Upper lobe of right lung (tissue), 1 donor: ENCODE measurements around the gene SHC3. TPM values are rescaled to one million over a fixed set of nuclear protein-coding genes. Genes with fewer than 3 reads are reported as not detected.

Experiments used
- ATAC-seq: fragments of 200-7000 bp; cut with Tn5 transposase; one replicate; pipeline ENCODE4 v1.9.1; 2020; ENCODE audit warnings: mild to moderate bottlenecking, moderate library complexity
- DNase-seq: peaks from one replicate; pipeline ENCODE4 v3.0.0-alpha.2; 2020
- H3K27ac ChIP-seq: fragments of 200-600 bp; one replicate; pipeline ENCODE4 v1.8.0; 2022
- H3K27me3 ChIP-seq: fragments of 200-600 bp; one replicate; pipeline ENCODE4 v1.8.0; 2022; ENCODE audit warnings: mild to moderate bottlenecking
- H3K36me3 ChIP-seq: fragments of 200-600 bp; one replicate; pipeline ENCODE4 v1.8.0; 2022
- H3K4me1 ChIP-seq: fragments of 200-600 bp; one replicate; pipeline ENCODE4 v1.8.0; 2022
- H3K4me3 ChIP-seq: fragments of 200-600 bp; one replicate; pipeline ENCODE4 v1.8.0; 2022; ENCODE audit warnings: mild to moderate bottlenecking
- H3K9me3 ChIP-seq: fragments of 200-600 bp; one replicate; pipeline ENCODE4 v1.8.0; 2022
- CTCF ChIP-seq: fragments of 200-600 bp; IDR thresholded peaks from one replicate; pipeline ENCODE4 v1.8.0; 2022; ENCODE audit warnings: antibody characterized with exemption
- intact Hi-C: fragments of 100-400 bp; cut with DNase I; formaldehyde crosslinking; loops from one replicate; pipeline ENCODE4 v1.11.0; 2022
- total RNA-seq: library from RNA; stranded (reverse); fragmentation: NEBNext Ultra II Directional; extraction: Animal tissue kit (Norgen Biotek cat#: 25700); gene quantifications from one replicate; pipeline ENCODE4 v1.2.1, GENCODE V29; 2021
- donor health status: DM: no; HTN: yes; CAD: no; lungs with severe emphysema.

The SHC3 gene
- total RNA-seq, 1 donor from 2014 or later, result 12.9 TPM

- Histone ChIP-seq H3K27me3 (no peaks in the 10 kb centered on the region), H3K27ac (no peak overlapping the region)
Measured at GRCh38 chr9:89165880-89166279, 12.7 kb downstream of the SHC3 start.

GRCh38 chr9:89165341-89165740 lies 13.3 kb downstream of the SHC3 start:
- no peaks in the 10 kb centered on the region for H3K9me3 ChIP-seq
- no peak for TF ChIP-seq CTCF
- no peak for DNase-seq
- ATAC-seq, result no peak
- no peak overlapping the region for H3K27ac ChIP-seq
- intact Hi-C loops, result no loop called here
- no peaks in the 10 kb centered on the region for H3K27me3 ChIP-seq
- H3K4me1 ChIP-seq, result no peaks in the 10 kb centered on the region
- H3K4me3 ChIP-seq, result no peak overlapping the region
- no peaks in the 10 kb centered on the region for H3K36me3 ChIP-seq

More at GRCh38 chr9:89165880-89166279, 12.7 kb downstream of the SHC3 start:
- Histone ChIP-seq H3K36me3 (no peaks in the 10 kb centered on the region), H3K4me3 (no peak overlapping the region), H3K9me3 (no peaks in the 10 kb centered on the region), H3K4me1 (peaks cover 2% of the 10 kb centered on the region)
- intact Hi-C loops, result no loop called here
- ATAC-seq, result no peak
- TF ChIP-seq CTCF, result no peak
- DNase-seq, result no peak

- H3K4me3 ChIP-seq, result no peak overlapping the region
- H3K36me3 ChIP-seq, result no peaks in the 10 kb centered on the region
- no peak overlapping the region for H3K27ac ChIP-seq
- ATAC-seq (peak; percentile 52), DNase-seq (no peak)
- H3K27me3 ChIP-seq, result no peaks in the 10 kb centered on the region
- no peaks in the 10 kb centered on the region for H3K9me3 ChIP-seq
- TF ChIP-seq CTCF, result no peak
- intact Hi-C loops, result no loop called here
- H3K4me1 ChIP-seq, result no peaks in the 10 kb centered on the region
Measured at GRCh38 chr9:89161221-89161620, 17.4 kb downstream of the SHC3 start.

- H3K9me3 ChIP-seq, result no peaks in the 10 kb centered on the region
- no peaks in the 10 kb centered on the region for H3K36me3 ChIP-seq
- H3K4me3 ChIP-seq, result no peak overlapping the region
- H3K27me3 ChIP-seq, result no peaks in the 10 kb centered on the region
- H3K27ac ChIP-seq, result no peak overlapping the region
- no peak for TF ChIP-seq CTCF
- ATAC-seq (no peak), DNase-seq (no peak)
- H3K4me1 ChIP-seq, result no peaks in the 10 kb centered on the region
- intact Hi-C loops, result no loop called here
Measured at GRCh38 chr9:89160806-89161205, 17.8 kb downstream of the SHC3 start.

- intact Hi-C loops, result no loop called here
- Histone ChIP-seq H3K9me3 (no peaks in the 10 kb centered on the region), H3K4me3 (no peak overlapping the region), H3K4me1 (peaks cover 4% of the 10 kb centered on the region), H3K27ac (no peak overlapping the region), H3K36me3 (no peaks in the 10 kb centered on the region), H3K27me3 (no peaks in the 10 kb centered on the region)
- no peak for DNase-seq
- no peak for TF ChIP-seq CTCF
- peak; percentile 61 for ATAC-seq
Measured at GRCh38 chr9:89154651-89155336, 23.8 kb downstream of the SHC3 start.

GRCh38 chr9:89154218-89154617 lies 24.4 kb downstream of the SHC3 start:
- Histone ChIP-seq H3K36me3 (no peaks in the 10 kb centered on the region), H3K27ac (no peak overlapping the region), H3K4me3 (no peak overlapping the region), H3K27me3 (no peaks in the 10 kb centered on the region), H3K9me3 (no peaks in the 10 kb centered on the region), H3K4me1 (peaks cover 4% of the 10 kb centered on the region)
- intact Hi-C loops, result no loop called here
- ATAC-seq, result no peak
- no peak for TF ChIP-seq CTCF
- DNase-seq, result no peak
